Ishikawa (cell line): Measurements from ENCODE around the gene LTBP4.

Source experiments
- CEBPB ChIP-seq: IDR thresholded peaks from 2 replicates; pipeline ENCODE4 v1.6.1; 2012
- EP300 ChIP-seq: IDR thresholded peaks from 2 replicates; pipeline ENCODE4 v1.6.1; 2012; ENCODE audit warnings: borderline replicate concordance
- MAX ChIP-seq: IDR thresholded peaks from 2 replicates; pipeline ENCODE4 v1.6.1; 2012
- RAD21 ChIP-seq: IDR thresholded peaks from 2 replicates; pipeline ENCODE4 v1.6.1; 2012; ENCODE audit warnings: low read depth
- REST ChIP-seq: IDR thresholded peaks from 2 replicates; pipeline ENCODE4 v1.6.1; 2012; ENCODE audit warnings: low read depth, mild to moderate bottlenecking
- TAF1 ChIP-seq: IDR thresholded peaks from 2 replicates; pipeline ENCODE4 v1.6.1; 2012; ENCODE audit warnings: low read depth, mild to moderate bottlenecking
- TCF12 ChIP-seq: IDR thresholded peaks from 2 replicates; pipeline ENCODE4 v1.6.1; 2012; ENCODE audit warnings: low read depth
- TEAD4 ChIP-seq: IDR thresholded peaks from 2 replicates; pipeline ENCODE4 v1.6.1; 2012
- YY1 ChIP-seq: IDR thresholded peaks from 2 replicates; pipeline ENCODE4 v1.6.1; 2012; ENCODE audit warnings: low read depth
- ZBTB7A ChIP-seq: IDR thresholded peaks from 2 replicates; pipeline ENCODE4 v1.6.1; 2012; ENCODE audit warnings: low read depth

- no peak for TF ChIP-seq ZBTB7A
- no peak for TF ChIP-seq MAX
- TF ChIP-seq TAF1, result no peak
- TF ChIP-seq CEBPB, result no peak
- no peak for TF ChIP-seq TEAD4
- TF ChIP-seq EP300, result no peak
- no peak for TF ChIP-seq REST
- no peak for TF ChIP-seq YY1
- no peak for TF ChIP-seq RAD21
- no peak for TF ChIP-seq TCF12
Measured at GRCh38 chr19:40620161-40620485, 19.0 kb downstream of the LTBP4 start.
